HG03175 (cell line): ENCODE results near the gene GFY.

Experiments
- ATAC-seq: cut with Tn5 transposase; IDR thresholded peaks from one replicate; pipeline ENCODE4 v1.9.1; 2021; ENCODE audit warnings: mild to moderate bottlenecking, moderate library complexity; ENCODE audit not compliant: unreplicated experiment

The GFY gene

GRCh38 chr19:49425178-49425577, at the start of gene GFY:
Gene GFY (plus strand): TSS chr19:49425388. CDS start chr19:49426431, 1,043 bp downstream.
- ATAC-seq: no peak

DNA sequence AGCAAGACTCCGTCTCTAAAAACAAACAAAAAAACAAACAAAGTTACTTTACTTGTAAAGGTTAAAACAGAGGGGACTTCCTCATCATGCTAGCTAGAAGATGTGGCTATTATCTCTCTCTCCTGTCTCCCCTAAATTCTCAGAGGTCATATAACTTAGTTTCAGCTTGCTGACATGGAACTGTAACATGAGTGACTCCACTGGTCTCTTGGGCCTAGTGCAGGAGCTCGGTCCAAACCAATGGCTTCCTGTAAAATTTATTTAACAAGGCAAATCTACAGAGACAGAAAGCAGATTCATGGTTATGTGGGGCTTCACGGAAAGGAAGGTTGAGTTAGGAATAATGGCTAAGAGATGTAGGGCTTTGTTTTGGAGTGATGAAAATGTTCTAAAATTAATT, 46.7 kb upstream of the GFY start:
- no peak for ATAC-seq

DNA sequence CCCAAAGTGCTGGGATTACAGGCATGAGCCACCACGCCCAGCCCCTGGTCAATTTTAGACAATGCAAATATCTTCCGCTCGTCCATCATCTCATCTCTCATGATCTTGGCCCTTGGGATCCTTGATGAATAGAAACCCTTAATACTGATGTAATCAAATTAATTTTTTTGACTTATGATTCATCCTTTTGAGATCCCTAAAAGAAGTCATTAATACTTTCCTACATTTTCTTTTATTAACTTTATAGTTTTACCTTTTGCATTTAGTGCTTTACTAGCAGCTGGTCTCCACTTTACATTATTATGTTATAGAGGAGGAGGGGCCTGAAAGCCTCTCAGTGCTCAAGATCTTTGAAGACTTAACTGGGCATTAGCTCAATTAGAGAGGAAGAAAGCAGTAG, 44.8 kb upstream of the GFY start:
- no peak for ATAC-seq

GRCh38 chr19:49382639-49383038, 42.5 kb upstream of the GFY start:
- no peak for ATAC-seq

DNA sequence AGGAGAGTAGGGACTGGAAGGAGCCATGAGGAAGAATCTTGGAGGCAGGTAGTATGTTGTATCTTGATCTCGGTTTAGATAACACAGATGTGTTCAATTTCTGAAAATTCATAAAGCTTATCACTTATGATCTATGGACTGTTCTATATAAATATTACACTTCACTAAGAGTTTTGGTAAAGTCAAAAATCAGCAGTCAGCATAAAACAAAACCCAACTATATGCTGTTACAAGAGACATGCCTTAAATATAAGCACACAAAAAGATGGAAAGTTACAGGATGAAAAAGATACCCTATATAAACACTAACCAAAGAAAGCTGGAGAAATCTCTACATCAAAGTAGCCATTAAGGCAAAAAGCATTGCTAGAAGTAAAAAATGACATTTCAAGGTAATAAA, 41.6 kb upstream of the GFY start:
- ATAC-seq: no peak

- no peak for ATAC-seq
Measured at GRCh38 chr19:49387936-49388372, 37.2 kb upstream of the GFY start, which contains the start of gene KASH5. Gene KASH5 (plus strand): TSS chr19:49388249. CDS start chr19:49390884, 2,635 bp downstream.

GRCh38 chr19:49389406-49389805, 35.8 kb upstream of the GFY start:
- ATAC-seq: no peak

DNA sequence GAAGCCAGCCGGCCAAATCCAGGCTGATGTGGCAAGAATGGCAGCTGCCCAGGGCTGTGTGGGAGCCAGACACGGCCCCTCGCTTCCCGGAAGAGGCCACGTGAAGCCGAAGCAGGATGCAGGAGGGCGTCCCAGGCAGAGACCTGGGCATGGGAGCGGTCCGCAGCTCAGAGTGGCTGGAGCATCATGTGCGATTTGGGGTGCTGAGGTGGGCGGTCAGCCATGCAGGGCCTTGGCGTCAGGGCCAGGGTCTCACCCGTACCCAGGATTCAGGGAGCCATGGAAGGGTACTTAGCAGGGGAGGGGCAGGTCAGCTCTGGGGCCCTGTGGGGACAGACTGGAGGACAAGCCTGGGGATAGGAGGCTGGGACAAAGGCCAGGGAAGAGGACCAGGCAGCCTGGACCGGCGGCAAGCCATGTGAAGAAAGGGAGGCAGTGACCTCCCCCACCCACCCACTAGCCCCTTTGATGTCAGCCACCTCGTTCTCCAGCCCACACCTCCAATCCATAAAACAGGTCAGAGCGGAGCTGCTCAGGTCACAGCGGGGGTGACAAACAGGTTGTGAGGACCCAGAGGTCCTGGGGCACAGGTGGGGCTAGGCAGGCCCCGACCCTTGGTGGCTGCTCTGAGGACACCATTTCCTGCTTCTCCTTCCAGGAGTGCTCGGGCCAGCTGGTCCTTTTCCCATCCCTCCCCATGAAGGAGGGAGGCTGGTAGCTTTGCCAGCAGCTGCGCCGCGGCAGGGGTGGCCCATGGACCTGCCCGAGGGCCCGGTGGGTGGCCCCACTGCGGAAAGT, 34.9 kb upstream of the GFY start:
- ATAC-seq: no peak

DNA sequence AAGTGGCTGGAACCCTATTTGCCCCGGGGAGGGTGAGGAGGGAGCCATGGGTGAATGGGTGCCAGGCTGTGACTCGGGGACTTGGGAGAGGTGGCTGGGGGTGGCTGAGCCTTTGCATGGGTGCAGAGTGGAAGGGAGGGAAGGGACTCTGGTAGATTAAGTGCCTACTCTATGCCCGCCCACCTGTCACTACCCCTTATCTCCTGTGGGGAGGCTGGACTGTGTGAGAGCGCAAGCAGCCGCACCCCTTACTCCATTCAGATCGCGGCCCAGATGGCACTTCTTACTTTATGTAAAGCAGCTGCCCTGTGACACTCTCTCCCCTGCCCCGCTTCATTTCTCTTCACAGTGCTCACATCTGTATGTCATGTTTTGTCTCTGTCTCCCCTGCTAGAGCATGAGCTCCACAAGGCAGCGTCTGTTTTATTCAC, 34.2 kb upstream of the GFY start:
- ATAC-seq: no peak

DNA sequence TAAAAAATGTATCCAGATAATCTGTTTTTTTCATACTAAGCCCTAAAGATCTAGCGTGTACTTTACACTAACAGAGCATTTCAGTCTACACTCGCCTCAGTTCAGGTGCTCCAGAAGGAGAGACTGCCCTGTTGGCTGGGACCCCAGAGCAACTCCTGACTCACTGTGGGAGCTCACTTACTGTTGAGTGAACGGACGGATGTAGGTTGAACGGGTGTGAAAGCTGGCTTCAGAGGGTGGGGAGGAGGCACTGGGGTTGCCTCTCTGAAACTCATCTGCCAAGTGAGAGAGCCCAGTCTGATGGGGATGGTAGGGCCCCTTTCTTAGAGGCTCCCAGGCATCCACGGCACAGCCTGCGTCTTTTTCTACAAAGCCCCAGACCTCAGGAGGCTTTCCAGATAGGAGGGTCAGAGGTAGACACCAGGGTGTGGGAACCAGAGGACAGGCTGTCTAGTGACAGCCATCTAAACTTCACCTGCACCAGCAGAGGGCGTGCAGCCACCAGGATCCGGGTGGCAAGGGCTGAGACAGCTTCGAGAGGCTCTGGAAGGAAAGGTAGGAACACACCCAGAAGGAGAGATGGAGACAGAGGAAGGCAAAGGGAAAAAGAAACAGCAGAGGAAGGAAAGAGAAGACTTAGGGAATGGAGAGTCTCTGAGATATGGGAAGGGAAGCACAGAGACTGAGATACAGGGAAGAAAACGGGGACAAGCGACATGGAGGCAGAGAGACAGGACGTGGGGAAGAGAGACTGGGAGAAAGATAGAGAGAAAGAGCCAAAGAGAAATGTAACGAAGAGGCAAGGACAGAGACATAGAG, 33.4 kb upstream of the GFY start:
- no peak for ATAC-seq

DNA sequence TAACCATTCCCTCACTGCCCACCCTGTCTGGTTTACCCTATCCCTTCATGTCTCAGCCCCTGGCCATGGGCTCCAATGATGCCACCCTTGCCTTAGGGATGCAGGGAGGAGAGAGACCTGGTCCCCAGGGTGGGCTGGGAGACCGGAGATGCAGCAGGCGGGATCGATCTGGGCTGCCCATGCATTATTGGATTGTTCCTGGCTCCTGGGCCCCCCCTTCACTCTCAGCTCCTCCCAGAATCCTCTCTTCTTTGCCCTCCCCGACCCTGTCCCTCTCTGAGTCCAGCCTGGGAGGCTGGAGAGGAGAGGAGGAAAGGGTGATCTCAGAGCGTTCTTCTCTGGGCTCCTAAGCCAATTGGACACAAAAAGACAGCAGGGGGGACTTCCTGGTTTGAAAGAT, 31.3 kb upstream of the GFY start:
- ATAC-seq: no peak

GRCh38 chr19:49395581-49396407, 29.4 kb upstream of the GFY start:
- no peak for ATAC-seq

DNA sequence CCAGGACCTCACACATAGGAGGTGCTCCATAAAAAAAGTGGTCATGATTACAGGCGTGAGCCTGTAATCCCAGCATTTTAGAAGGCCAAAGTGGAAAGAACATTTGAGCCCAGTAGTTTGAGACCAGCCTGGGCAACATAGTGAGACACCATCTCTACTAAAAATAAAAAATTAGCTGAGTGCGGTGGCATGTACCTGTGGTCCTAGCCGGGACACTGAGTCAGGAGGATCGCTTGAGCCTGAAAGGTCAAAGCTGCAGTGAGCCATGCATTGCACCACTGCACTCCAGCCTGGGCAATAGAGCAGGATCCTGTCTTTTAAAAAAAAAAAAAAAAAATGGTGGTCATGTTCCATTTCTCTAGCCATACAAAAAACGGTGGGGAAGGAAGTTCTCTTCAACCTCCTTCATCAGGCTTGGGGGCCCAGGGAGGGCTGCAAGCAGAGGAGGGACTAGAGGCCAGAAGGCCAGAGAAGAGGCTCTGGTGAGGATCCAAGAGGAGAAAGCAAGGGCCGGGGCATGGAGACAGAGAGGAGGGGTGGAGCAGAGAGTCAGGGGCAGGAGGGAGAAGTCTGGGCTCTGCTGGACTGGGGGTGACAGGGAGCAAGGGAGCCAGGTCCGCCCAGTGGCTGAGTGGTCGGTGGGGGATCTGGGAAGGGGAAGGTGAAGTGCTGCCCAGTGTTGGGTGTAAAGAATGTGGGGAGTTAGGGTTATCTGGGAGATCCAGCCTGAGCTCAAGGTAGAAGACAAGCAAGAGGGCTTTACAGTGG, 28.3 kb upstream of the GFY start:
- no peak for ATAC-seq

DNA sequence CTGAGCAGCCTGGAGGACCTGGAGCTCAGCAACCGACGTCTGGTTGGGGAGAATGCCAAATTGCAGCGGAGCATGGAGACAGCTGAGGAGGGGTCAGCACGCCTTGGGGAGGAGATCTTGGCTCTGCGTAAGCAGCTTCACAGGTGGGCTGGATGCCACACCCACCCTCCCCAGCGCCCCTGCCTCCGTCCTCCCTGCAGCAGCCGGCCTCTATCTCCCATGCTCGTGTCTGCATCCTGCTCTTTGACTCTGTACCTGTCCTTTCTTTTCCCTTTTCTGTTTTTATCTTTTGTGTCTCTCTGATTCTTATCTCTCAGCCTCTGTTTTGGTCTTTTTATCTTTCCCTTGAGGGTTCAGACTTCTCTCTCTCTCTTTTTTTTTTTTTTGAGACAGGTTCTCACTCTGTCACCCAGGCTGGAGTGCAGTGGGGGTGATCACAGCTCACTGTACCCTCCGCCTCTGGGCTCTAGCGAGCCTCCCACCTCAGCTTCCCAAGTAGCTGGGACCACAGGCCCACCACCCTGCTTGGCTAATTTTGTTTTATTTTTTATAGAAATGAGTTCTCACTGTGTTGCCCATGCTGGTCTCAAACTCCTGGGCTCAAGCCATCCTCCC, 27.1 kb upstream of the GFY start:
- ATAC-seq: no peak

GRCh38 chr19:49398931-49399330, 26.3 kb upstream of the GFY start:
- no peak for ATAC-seq

- ATAC-seq: no peak
Measured at GRCh38 chr19:49400029-49400428, 25.2 kb upstream of the GFY start.

GRCh38 chr19:49403404-49404187, 21.6 kb upstream of the GFY start:
- no peak for ATAC-seq

DNA sequence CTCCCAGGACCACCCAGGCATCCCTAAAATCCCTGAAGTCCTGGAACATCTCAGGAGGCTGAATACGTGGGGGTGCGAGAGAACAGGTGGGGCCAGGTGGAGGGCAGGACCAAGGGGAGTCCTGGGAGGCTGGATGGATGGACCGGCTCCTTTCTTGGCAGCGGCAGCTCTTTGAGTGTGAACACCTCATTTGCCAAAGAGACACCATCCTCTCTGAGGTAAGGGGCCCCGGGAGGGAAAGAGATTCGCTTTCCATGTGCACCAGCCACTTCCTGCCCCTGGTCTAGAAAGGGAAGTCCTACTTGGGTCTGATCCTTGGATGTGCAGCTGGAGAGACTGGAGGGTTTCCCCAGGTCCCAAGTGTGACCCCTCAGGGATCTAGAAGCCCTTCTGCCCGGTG, 18.1 kb upstream of the GFY start:
- no peak for ATAC-seq

GRCh38 chr19:49407482-49408015, 17.6 kb upstream of the GFY start:
- ATAC-seq: no peak
